ENCODE data around the gene CNNM1. TPM values are rescaled to one million over a fixed set of nuclear protein-coding genes. Genes with fewer than 3 reads are reported as not detected.

CNNM1 gene
- 0.28 TPM for polyA plus RNA-seq (2012; ENCODE audit: missing spikeins)

- TF ChIP-seq POLR2A (IDR thresholded peaks at IDR 0.05; ENCODE audit: low read depth, low read length): no peak
- no peak for TF ChIP-seq POLR2AphosphoS5 (IDR thresholded peaks at IDR 0.05; ENCODE audit: low read depth, low read length)
- no peak for TF ChIP-seq TAF1 (IDR thresholded peaks at IDR 0.05; ENCODE audit: borderline replicate concordance, low read depth, low read length)
- DNase-seq (ENCODE audit: insufficient read length) (peak; percentile 34), FAIRE-seq (no peak)
Measured at GRCh38 chr10:99329304-99329553, at the start of gene CNNM1. CNNM1 (plus strand) TSS chr10:99329356; CDS start chr10:99329388, 32 bp downstream.

- no peak for FAIRE-seq
- no peak for DNase-seq (ENCODE audit: insufficient read length)
- TF ChIP-seq POLR2AphosphoS5 (IDR thresholded peaks at IDR 0.05; ENCODE audit: low read depth, low read length) (no peak), TAF1 (IDR thresholded peaks at IDR 0.05; ENCODE audit: borderline replicate concordance, low read depth, low read length) (no peak), POLR2A (IDR thresholded peaks at IDR 0.05; ENCODE audit: low read depth, low read length) (no peak)
Measured at GRCh38 chr10:99279626-99280111, 49.5 kb upstream of the CNNM1 start.

- TF ChIP-seq POLR2A (IDR thresholded peaks at IDR 0.05; ENCODE audit: low read depth, low read length) (no peak), POLR2AphosphoS5 (IDR thresholded peaks at IDR 0.05; ENCODE audit: low read depth, low read length) (no peak), TAF1 (IDR thresholded peaks at IDR 0.05; ENCODE audit: borderline replicate concordance, low read depth, low read length) (no peak)
- DNase-seq (ENCODE audit: insufficient read length): no peak
- FAIRE-seq: peak; percentile 86
Measured at GRCh38 chr10:99280472-99280871, 48.7 kb upstream of the CNNM1 start.

- no peak for FAIRE-seq
- no peak for TF ChIP-seq TAF1 (IDR thresholded peaks at IDR 0.05; ENCODE audit: borderline replicate concordance, low read depth, low read length)
- no peak for TF ChIP-seq POLR2AphosphoS5 (IDR thresholded peaks at IDR 0.05; ENCODE audit: low read depth, low read length)
- TF ChIP-seq POLR2A (IDR thresholded peaks at IDR 0.05; ENCODE audit: low read depth, low read length): no peak
- no peak for DNase-seq (ENCODE audit: insufficient read length)
Measured at GRCh38 chr10:99285881-99286280, 43.3 kb upstream of the CNNM1 start.

GRCh38 chr10:99290306-99290705, 38.9 kb upstream of the CNNM1 start:
- DNase-seq (ENCODE audit: insufficient read length): no peak
- FAIRE-seq: no peak
- TF ChIP-seq POLR2A (IDR thresholded peaks at IDR 0.05; ENCODE audit: low read depth, low read length) (no peak), POLR2AphosphoS5 (IDR thresholded peaks at IDR 0.05; ENCODE audit: low read depth, low read length) (no peak), TAF1 (IDR thresholded peaks at IDR 0.05; ENCODE audit: borderline replicate concordance, low read depth, low read length) (no peak)

- FAIRE-seq (no peak), DNase-seq (ENCODE audit: insufficient read length) (no peak)
- TF ChIP-seq TAF1 (IDR thresholded peaks at IDR 0.05; ENCODE audit: borderline replicate concordance, low read depth, low read length) (no peak), POLR2AphosphoS5 (IDR thresholded peaks at IDR 0.05; ENCODE audit: low read depth, low read length) (no peak), POLR2A (IDR thresholded peaks at IDR 0.05; ENCODE audit: low read depth, low read length) (no peak)
Measured at GRCh38 chr10:99292159-99292558, 37.0 kb upstream of the CNNM1 start.

GRCh38 chr10:99296605-99297004, 32.6 kb upstream of the CNNM1 start:
- FAIRE-seq (no peak), DNase-seq (ENCODE audit: insufficient read length) (no peak)
- TF ChIP-seq POLR2AphosphoS5 (IDR thresholded peaks at IDR 0.05; ENCODE audit: low read depth, low read length): no peak
- TF ChIP-seq POLR2A (IDR thresholded peaks at IDR 0.05; ENCODE audit: low read depth, low read length): no peak
- no peak for TF ChIP-seq TAF1 (IDR thresholded peaks at IDR 0.05; ENCODE audit: borderline replicate concordance, low read depth, low read length)

GRCh38 chr10:99297033-99297432, 32.1 kb upstream of the CNNM1 start:
- FAIRE-seq: no peak
- TF ChIP-seq TAF1 (IDR thresholded peaks at IDR 0.05; ENCODE audit: borderline replicate concordance, low read depth, low read length): no peak
- TF ChIP-seq POLR2AphosphoS5 (IDR thresholded peaks at IDR 0.05; ENCODE audit: low read depth, low read length): no peak
- no peak for TF ChIP-seq POLR2A (IDR thresholded peaks at IDR 0.05; ENCODE audit: low read depth, low read length)
- no peak for DNase-seq (ENCODE audit: insufficient read length)

GRCh38 chr10:99303899-99304861, 25.0 kb upstream of the CNNM1 start:
- FAIRE-seq (no peak), DNase-seq (ENCODE audit: insufficient read length) (no peak)
- TF ChIP-seq POLR2AphosphoS5 (IDR thresholded peaks at IDR 0.05; ENCODE audit: low read depth, low read length): no peak
- TF ChIP-seq POLR2A (IDR thresholded peaks at IDR 0.05; ENCODE audit: low read depth, low read length): no peak
- no peak for TF ChIP-seq TAF1 (IDR thresholded peaks at IDR 0.05; ENCODE audit: borderline replicate concordance, low read depth, low read length)

GRCh38 chr10:99304862-99305229, 24.3 kb upstream of the CNNM1 start:
- TF ChIP-seq POLR2AphosphoS5 (IDR thresholded peaks at IDR 0.05; ENCODE audit: low read depth, low read length) (no peak), POLR2A (IDR thresholded peaks at IDR 0.05; ENCODE audit: low read depth, low read length) (no peak), TAF1 (IDR thresholded peaks at IDR 0.05; ENCODE audit: borderline replicate concordance, low read depth, low read length) (no peak)
- FAIRE-seq: no peak
- DNase-seq (ENCODE audit: insufficient read length): no peak

- no peak for FAIRE-seq
- TF ChIP-seq POLR2AphosphoS5 (IDR thresholded peaks at IDR 0.05; ENCODE audit: low read depth, low read length) (no peak), POLR2A (IDR thresholded peaks at IDR 0.05; ENCODE audit: low read depth, low read length) (no peak), TAF1 (IDR thresholded peaks at IDR 0.05; ENCODE audit: borderline replicate concordance, low read depth, low read length) (no peak)
- no peak for DNase-seq (ENCODE audit: insufficient read length)
Measured at GRCh38 chr10:99312501-99312900, 16.7 kb upstream of the CNNM1 start.

GRCh38 chr10:99315853-99316252, 13.3 kb upstream of the CNNM1 start:
- FAIRE-seq: no peak
- DNase-seq (ENCODE audit: insufficient read length): no peak
- no peak for TF ChIP-seq TAF1 (IDR thresholded peaks at IDR 0.05; ENCODE audit: borderline replicate concordance, low read depth, low read length)
- no peak for TF ChIP-seq POLR2A (IDR thresholded peaks at IDR 0.05; ENCODE audit: low read depth, low read length)
- TF ChIP-seq POLR2AphosphoS5 (IDR thresholded peaks at IDR 0.05; ENCODE audit: low read depth, low read length): no peak
